Measurements from ENCODE around the gene RCBTB2. TPM values are rescaled to one million over a fixed set of nuclear protein-coding genes. Genes with fewer than 3 reads are reported as not detected.

Gene RCBTB2
- total and polyA plus RNA-seq, 5 donors from 2014 or later = 21.8 to 32.5 (median 24.3) TPM

GRCh38 chr13:48561466-48562235 lies 28.8 kb upstream of the RCBTB2 start:
- H3K27me3 ChIP-seq (ENCODE audit: control insufficient read depth, insufficient read depth, low read length) = no peaks in the 10 kb centered on the region
- ATAC-seq (ENCODE audit: low read depth in 2 of 2) = peak in 1 of 2 donors; percentile 1
- Mint-ChIP-seq H3K36me3 (no peaks in the 10 kb centered on the region), H3K9me3 (peaks cover 0 to 2% (median 0%) of the 10 kb centered on the region in 7 donors), H3K27ac (peak overlapping the region; percentile 57 to 63 (median 63)), H3K4me3 (peak overlapping the region; percentile 30 to 92 (median 64)), H3K27me3 (no peaks in the 10 kb centered on the region), H3K4me1 (peaks cover 41 to 57% (median 52%) of the 10 kb centered on the region in 4 donors)
- peak in 1 of 3 donors; percentile 76 for DNase-seq
- H3K4me1 ChIP-seq (ENCODE audit: control insufficient read depth, insufficient read depth, low read length, poor library complexity, severe bottlenecking) = peaks cover 35% of the 10 kb centered on the region
- H3K27ac ChIP-seq (ENCODE audit: insufficient read depth, low read length, poor library complexity, severe bottlenecking) = peak overlapping the region; percentile 62
- no peaks in the 10 kb centered on the region for H3K9me3 ChIP-seq (ENCODE audit: control insufficient read depth in 2 of 2, low read length in 2 of 2)
- peak overlapping the region; percentile 81 for H3K4me3 ChIP-seq (ENCODE audit: low read depth, low read length)
- H3K36me3 ChIP-seq (ENCODE audit: control insufficient read depth, insufficient read depth, low read length) = no peaks in the 10 kb centered on the region

GRCh38 chr13:48560657-48561337 lies 27.9 kb upstream of the RCBTB2 start:
- H3K36me3 ChIP-seq (ENCODE audit: control insufficient read depth, insufficient read depth, low read length) = no peaks in the 10 kb centered on the region
- peak in 1 of 3 donors; percentile 83 for DNase-seq
- H3K27ac Mint-ChIP-seq = peak overlapping the region in 2 of 3 donors; percentile 57 to 89
- H3K4me1 Mint-ChIP-seq = peaks cover 41 to 57% (median 52%) of the 10 kb centered on the region in 4 donors
- H3K27me3 Mint-ChIP-seq = no peaks in the 10 kb centered on the region
- H3K9me3 ChIP-seq (ENCODE audit: control insufficient read depth in 2 of 2, low read length in 2 of 2) = peaks cover 2 to 3% of the 10 kb centered on the region in 2 experiments
- H3K4me3 ChIP-seq (ENCODE audit: low read depth, low read length) = peak overlapping the region; percentile 81
- no peaks in the 10 kb centered on the region for H3K27me3 ChIP-seq (ENCODE audit: control insufficient read depth, insufficient read depth, low read length)
- H3K9me3 Mint-ChIP-seq = peaks cover 0 to 3% (median 0%) of the 10 kb centered on the region in 7 donors
- peak overlapping the region; percentile 30 to 92 (median 50) for H3K4me3 Mint-ChIP-seq
- H3K4me1 ChIP-seq (ENCODE audit: control insufficient read depth, insufficient read depth, low read length, poor library complexity, severe bottlenecking) = peaks cover 35% of the 10 kb centered on the region
- H3K27ac ChIP-seq (ENCODE audit: insufficient read depth, low read length, poor library complexity, severe bottlenecking) = peak overlapping the region; percentile 62
- peaks cover 1% of the 10 kb centered on the region for H3K36me3 Mint-ChIP-seq
- no peak for ATAC-seq (ENCODE audit: low read depth in 2 of 2)

- no peaks in the 10 kb centered on the region for H3K27me3 Mint-ChIP-seq
- Histone ChIP-seq H3K4me3 (ENCODE audit: low read depth, low read length) (no peak overlapping the region), H3K4me1 (ENCODE audit: control insufficient read depth, insufficient read depth, low read length, poor library complexity, severe bottlenecking) (peaks cover 35% of the 10 kb centered on the region), H3K9me3 (ENCODE audit: control insufficient read depth in 2 of 2, low read length in 2 of 2) (peaks cover 7 to 9% of the 10 kb centered on the region in 2 experiments), H3K27ac (ENCODE audit: insufficient read depth, low read length, poor library complexity, severe bottlenecking) (no peak overlapping the region), H3K36me3 (ENCODE audit: control insufficient read depth, insufficient read depth, low read length) (no peaks in the 10 kb centered on the region), H3K27me3 (ENCODE audit: control insufficient read depth, insufficient read depth, low read length) (no peaks in the 10 kb centered on the region)
- peak overlapping the region in 2 of 4 donors; percentile 23 to 46 for H3K4me3 Mint-ChIP-seq
- peaks cover 4% of the 10 kb centered on the region for H3K36me3 Mint-ChIP-seq
- DNase-seq = no peak
- no peak for ATAC-seq (ENCODE audit: low read depth in 2 of 2)
- H3K9me3 Mint-ChIP-seq = peaks cover 0 to 4% (median 1%) of the 10 kb centered on the region in 7 donors
- H3K4me1 Mint-ChIP-seq = peaks cover 37 to 57% (median 50%) of the 10 kb centered on the region in 4 donors
- no peak overlapping the region for H3K27ac Mint-ChIP-seq
Observed at GRCh38 chr13:48559638-48560320, 26.9 kb upstream of the RCBTB2 start.

- Mint-ChIP-seq H3K27ac (no peak overlapping the region), H3K36me3 (peaks cover 4% of the 10 kb centered on the region), H3K9me3 (peaks cover 0 to 9% (median 5%) of the 10 kb centered on the region in 7 donors), H3K27me3 (no peaks in the 10 kb centered on the region), H3K4me1 (peaks cover 25 to 35% (median 27%) of the 10 kb centered on the region in 4 donors), H3K4me3 (no peak overlapping the region)
- Histone ChIP-seq H3K36me3 (ENCODE audit: control insufficient read depth, insufficient read depth, low read length) (no peaks in the 10 kb centered on the region), H3K9me3 (ENCODE audit: control insufficient read depth in 2 of 2, low read length in 2 of 2) (peaks cover 9 to 13% of the 10 kb centered on the region in 2 experiments), H3K27me3 (ENCODE audit: control insufficient read depth, insufficient read depth, low read length) (no peaks in the 10 kb centered on the region), H3K27ac (ENCODE audit: insufficient read depth, low read length, poor library complexity, severe bottlenecking) (no peak overlapping the region), H3K4me1 (ENCODE audit: control insufficient read depth, insufficient read depth, low read length, poor library complexity, severe bottlenecking) (peaks cover 13% of the 10 kb centered on the region), H3K4me3 (ENCODE audit: low read depth, low read length) (no peak overlapping the region)
- ATAC-seq (ENCODE audit: low read depth in 2 of 2) (no peak), DNase-seq (no peak)
Observed at GRCh38 chr13:48556817-48557216, 23.9 kb upstream of the RCBTB2 start.

- H3K4me1 Mint-ChIP-seq = peaks cover 15 to 24% (median 17%) of the 10 kb centered on the region in 4 donors
- H3K4me1 ChIP-seq (ENCODE audit: control insufficient read depth, insufficient read depth, low read length, poor library complexity, severe bottlenecking) = no peaks in the 10 kb centered on the region
Observed at GRCh38 chr13:48555441-48555840, 22.6 kb upstream of the RCBTB2 start.

GRCh38 chr13:48551329-48551728 lies 18.4 kb upstream of the RCBTB2 start:
- Mint-ChIP-seq H3K4me1 (peaks cover 0 to 4% (median 2%) of the 10 kb centered on the region in 4 donors), H3K27ac (no peak overlapping the region), H3K27me3 (peaks cover 4% of the 10 kb centered on the region), H3K4me3 (no peak overlapping the region), H3K9me3 (peaks cover 0 to 15% (median 6%) of the 10 kb centered on the region in 7 donors), H3K36me3 (peaks cover 4% of the 10 kb centered on the region)
- Histone ChIP-seq H3K27me3 (ENCODE audit: control insufficient read depth, insufficient read depth, low read length) (no peaks in the 10 kb centered on the region), H3K4me1 (ENCODE audit: control insufficient read depth, insufficient read depth, low read length, poor library complexity, severe bottlenecking) (no peaks in the 10 kb centered on the region), H3K27ac (ENCODE audit: insufficient read depth, low read length, poor library complexity, severe bottlenecking) (no peak overlapping the region), H3K36me3 (ENCODE audit: control insufficient read depth, insufficient read depth, low read length) (no peaks in the 10 kb centered on the region), H3K9me3 (ENCODE audit: control insufficient read depth in 2 of 2, low read length in 2 of 2) (peaks cover 15 to 27% of the 10 kb centered on the region in 2 experiments), H3K4me3 (ENCODE audit: low read depth, low read length) (no peak overlapping the region)
- ATAC-seq (ENCODE audit: low read depth in 2 of 2) (no peak), DNase-seq (peak in 1 of 3 donors; percentile 20)

More at GRCh38 chr13:48555441-48555840, 22.6 kb upstream of the RCBTB2 start:
- no peaks in the 10 kb centered on the region for H3K36me3 ChIP-seq (ENCODE audit: control insufficient read depth, insufficient read depth, low read length)
- peaks cover 0 to 16% (median 5%) of the 10 kb centered on the region in 7 donors for H3K9me3 Mint-ChIP-seq
- peaks cover 4% of the 10 kb centered on the region for H3K36me3 Mint-ChIP-seq
- H3K4me3 Mint-ChIP-seq = no peak overlapping the region
- no peak overlapping the region for H3K27ac Mint-ChIP-seq
- no peaks in the 10 kb centered on the region for H3K27me3 ChIP-seq (ENCODE audit: control insufficient read depth, insufficient read depth, low read length)
- H3K27me3 Mint-ChIP-seq = peaks cover 4% of the 10 kb centered on the region
- DNase-seq (no peak), ATAC-seq (ENCODE audit: low read depth in 2 of 2) (no peak)
- no peak overlapping the region for H3K4me3 ChIP-seq (ENCODE audit: low read depth, low read length)
- no peak overlapping the region for H3K27ac ChIP-seq (ENCODE audit: insufficient read depth, low read length, poor library complexity, severe bottlenecking)
- peaks cover 15 to 26% of the 10 kb centered on the region in 2 experiments for H3K9me3 ChIP-seq (ENCODE audit: control insufficient read depth in 2 of 2, low read length in 2 of 2)

- H3K4me3 ChIP-seq (ENCODE audit: low read depth, low read length) = no peak overlapping the region
- H3K4me1 Mint-ChIP-seq = peaks cover 0 to 4% (median 3%) of the 10 kb centered on the region in 4 donors
Observed at GRCh38 chr13:48549658-48550057, 16.8 kb upstream of the RCBTB2 start.

More at GRCh38 chr13:48549658-48550057, 16.8 kb upstream of the RCBTB2 start:
- no peaks in the 10 kb centered on the region for H3K36me3 Mint-ChIP-seq
- Histone ChIP-seq H3K9me3 (ENCODE audit: control insufficient read depth in 2 of 2, low read length in 2 of 2) (peaks cover 6 to 20% of the 10 kb centered on the region in 2 experiments), H3K27me3 (ENCODE audit: control insufficient read depth, insufficient read depth, low read length) (no peaks in the 10 kb centered on the region), H3K27ac (ENCODE audit: insufficient read depth, low read length, poor library complexity, severe bottlenecking) (no peak overlapping the region), H3K36me3 (ENCODE audit: control insufficient read depth, insufficient read depth, low read length) (no peaks in the 10 kb centered on the region), H3K4me1 (ENCODE audit: control insufficient read depth, insufficient read depth, low read length, poor library complexity, severe bottlenecking) (no peaks in the 10 kb centered on the region)
- peaks cover 0 to 15% (median 5%) of the 10 kb centered on the region in 7 donors for H3K9me3 Mint-ChIP-seq
- ATAC-seq (ENCODE audit: low read depth in 2 of 2) (no peak), DNase-seq (no peak)
- H3K4me3 Mint-ChIP-seq = no peak overlapping the region
- peaks cover 4% of the 10 kb centered on the region for H3K27me3 Mint-ChIP-seq
- H3K27ac Mint-ChIP-seq = peak overlapping the region in 1 of 3 donors; percentile 43
